ENCODE results near the gene MEF2B.
"Not testable (repeated sequence)": the region's sequence is repeated elsewhere in the genome, so short reads cannot be mapped to it uniquely, and the experiment has no call there.

The MEF2B gene

DNA sequence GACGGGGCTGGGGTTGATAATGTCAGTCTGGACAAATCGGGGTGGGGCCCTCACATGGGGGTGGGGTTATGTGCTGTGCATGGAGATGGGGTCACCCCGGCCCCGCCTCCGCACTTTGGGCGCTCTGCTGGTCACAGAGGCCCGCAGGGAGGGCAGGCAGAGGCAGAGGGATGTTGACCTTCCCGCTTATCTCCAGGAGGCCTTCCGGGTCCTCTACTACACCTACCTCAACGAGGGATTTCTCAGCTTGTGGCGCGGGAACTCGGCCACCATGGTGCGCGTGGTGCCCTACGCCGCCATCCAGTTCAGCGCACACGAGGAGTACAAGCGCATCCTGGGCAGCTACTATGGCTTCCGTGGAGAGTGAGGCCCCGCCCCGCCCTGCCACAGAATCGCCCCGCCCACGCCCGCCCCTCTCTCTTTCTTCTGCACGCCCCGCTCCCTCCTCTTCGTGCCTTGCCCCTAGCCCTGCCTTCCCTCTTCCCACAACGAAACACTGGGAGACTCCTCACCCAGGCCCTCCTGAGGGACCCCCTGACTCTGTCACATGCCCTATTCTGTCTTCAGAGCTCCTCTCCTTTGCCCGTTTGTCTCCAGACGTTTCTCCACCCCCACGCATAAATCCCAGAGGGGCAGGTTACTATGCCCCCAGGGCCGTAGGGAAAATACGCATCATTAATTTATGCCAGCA is 64.6 kb downstream of the MEF2B start:
- Histone ChIP-seq H3K9ac (ENCODE audit: low read length) (peak overlapping the region; percentile 19; the same call in 1 of the 2 replicates), H3K79me2 (ENCODE audit: insufficient read depth, low read length) (no peaks in the 10 kb centered on the region), H3K9me2 (replicated peaks; ENCODE audit: insufficient read depth, low read length) (no peaks in the 10 kb centered on the region), H3K9me3 (ENCODE audit: insufficient read depth, low read length) (no peaks in the 10 kb centered on the region), H3K4me2 (ENCODE audit: low read depth, low read length, poor library complexity, severe bottlenecking) (peak overlapping the region; percentile 42), H3F3A (ENCODE audit: insufficient read depth) (no peaks in the 10 kb centered on the region), H2AFZ (ENCODE audit: low read depth, low read length, severe bottlenecking) (peak overlapping the region; percentile 36), H3K27ac (ENCODE audit: low read depth, low read length) (no peak overlapping the region), H3K4me3 (ENCODE audit: insufficient read depth, low read length, poor library complexity, severe bottlenecking) (peak overlapping the region; percentile 20), H4K20me1 (ENCODE audit: low read depth, low read length) (no peaks in the 10 kb centered on the region), H3K27me3 (ENCODE audit: low read length) (no peaks in the 10 kb centered on the region), H3K36me3 (ENCODE audit: low read length) (no peaks in the 10 kb centered on the region)
- TF ChIP-seq, protein P1, sequence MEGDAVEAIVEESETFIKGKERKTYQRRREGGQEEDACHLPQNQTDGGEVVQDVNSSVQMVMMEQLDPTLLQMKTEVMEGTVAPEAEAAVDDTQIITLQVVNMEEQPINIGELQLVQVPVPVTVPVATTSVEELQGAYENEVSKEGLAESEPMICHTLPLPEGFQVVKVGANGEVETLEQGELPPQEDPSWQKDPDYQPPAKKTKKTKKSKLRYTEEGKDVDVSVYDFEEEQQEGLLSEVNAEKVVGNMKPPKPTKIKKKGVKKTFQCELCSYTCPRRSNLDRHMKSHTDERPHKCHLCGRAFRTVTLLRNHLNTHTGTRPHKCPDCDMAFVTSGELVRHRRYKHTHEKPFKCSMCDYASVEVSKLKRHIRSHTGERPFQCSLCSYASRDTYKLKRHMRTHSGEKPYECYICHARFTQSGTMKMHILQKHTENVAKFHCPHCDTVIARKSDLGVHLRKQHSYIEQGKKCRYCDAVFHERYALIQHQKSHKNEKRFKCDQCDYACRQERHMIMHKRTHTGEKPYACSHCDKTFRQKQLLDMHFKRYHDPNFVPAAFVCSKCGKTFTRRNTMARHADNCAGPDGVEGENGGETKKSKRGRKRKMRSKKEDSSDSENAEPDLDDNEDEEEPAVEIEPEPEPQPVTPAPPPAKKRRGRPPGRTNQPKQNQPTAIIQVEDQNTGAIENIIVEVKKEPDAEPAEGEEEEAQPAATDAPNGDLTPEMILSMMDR (IDR thresholded peaks at IDR 0.05; ENCODE audit: insufficient read depth, low read length, poor library complexity, severe bottlenecking), result no peak
- TF ChIP-seq EZH2phosphoT487 (conservative IDR thresholded peaks at IDR 0.05; ENCODE audit: low read length), result no peak

DNA sequence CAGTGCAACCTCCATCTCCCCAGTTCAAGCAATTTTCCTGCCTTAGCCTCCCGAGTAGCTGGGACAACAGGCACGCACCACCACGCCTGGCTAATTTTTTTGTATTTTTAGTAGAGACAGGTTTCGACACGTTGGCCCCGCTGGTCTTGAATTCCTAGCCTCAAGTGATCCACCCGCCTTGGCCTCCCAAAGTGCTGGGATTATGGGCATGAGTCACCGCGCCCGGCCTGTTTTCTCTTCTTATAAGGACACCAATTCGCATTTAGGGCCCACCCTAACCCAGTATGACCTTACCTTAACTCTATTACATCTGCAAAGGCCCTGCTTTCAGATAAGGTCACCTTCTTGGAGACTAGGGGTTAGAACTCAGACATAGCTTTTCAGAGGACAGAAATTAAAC is 66.9 kb downstream of the MEF2B start:
- H3K4me2 ChIP-seq (ENCODE audit: low read depth, low read length, poor library complexity, severe bottlenecking), result no peak overlapping the region
- H3K27ac ChIP-seq (ENCODE audit: low read depth, low read length), result no peak overlapping the region
- no peaks in the 10 kb centered on the region for H3K9me2 ChIP-seq (replicated peaks; ENCODE audit: insufficient read depth, low read length)
- no peaks in the 10 kb centered on the region for H3F3A ChIP-seq (ENCODE audit: insufficient read depth)
- no peaks in the 10 kb centered on the region for H3K9me3 ChIP-seq (ENCODE audit: insufficient read depth, low read length)
- TF ChIP-seq EZH2phosphoT487 (conservative IDR thresholded peaks at IDR 0.05; ENCODE audit: low read length), result no peak
- TF ChIP-seq, protein P1 (IDR thresholded peaks at IDR 0.05; ENCODE audit: insufficient read depth, low read length, poor library complexity, severe bottlenecking), result no peak
- H3K27me3 ChIP-seq (ENCODE audit: low read length), result no peaks in the 10 kb centered on the region
- no peaks in the 10 kb centered on the region for H4K20me1 ChIP-seq (ENCODE audit: low read depth, low read length)
- no peak overlapping the region for H2AFZ ChIP-seq (ENCODE audit: low read depth, low read length, severe bottlenecking)
- no peak overlapping the region for H3K9ac ChIP-seq (ENCODE audit: low read length)
- H3K79me2 ChIP-seq (ENCODE audit: insufficient read depth, low read length), result no peaks in the 10 kb centered on the region
- H3K4me3 ChIP-seq (ENCODE audit: insufficient read depth, low read length, poor library complexity, severe bottlenecking), result no peak overlapping the region
- no peaks in the 10 kb centered on the region for H3K36me3 ChIP-seq (ENCODE audit: low read length)

DNA sequence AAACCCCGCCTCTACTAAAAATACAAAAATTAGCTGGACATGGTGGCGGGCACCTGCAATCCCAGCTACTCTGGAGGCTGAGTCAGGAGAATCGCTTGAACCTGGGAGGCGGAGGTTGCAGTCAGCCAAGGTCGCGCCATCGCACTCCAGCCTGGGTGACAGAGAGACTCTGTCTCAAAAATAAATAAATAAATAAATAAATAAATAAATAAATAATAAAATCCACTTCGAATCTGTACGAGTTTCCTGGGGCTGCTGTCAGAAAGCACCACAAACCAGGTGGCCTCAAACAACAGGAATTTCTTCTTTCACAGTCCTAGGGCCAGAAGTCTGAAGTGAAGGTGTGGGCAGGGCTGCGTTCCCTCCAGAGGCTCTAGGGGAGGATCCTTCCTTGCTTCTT is 67.5 kb downstream of the MEF2B start:
- not testable (repeated sequence) for H3K27me3 ChIP-seq (ENCODE audit: low read length); H3F3A ChIP-seq (ENCODE audit: insufficient read depth); H4K20me1 ChIP-seq (ENCODE audit: low read depth, low read length); H3K4me2 ChIP-seq (ENCODE audit: low read depth, low read length, poor library complexity, severe bottlenecking); H3K9me2 ChIP-seq (replicated peaks; ENCODE audit: insufficient read depth, low read length); H3K79me2 ChIP-seq (ENCODE audit: insufficient read depth, low read length); H2AFZ ChIP-seq (ENCODE audit: low read depth, low read length, severe bottlenecking); H3K27ac ChIP-seq (ENCODE audit: low read depth, low read length); H3K4me3 ChIP-seq (ENCODE audit: insufficient read depth, low read length, poor library complexity, severe bottlenecking); H3K9ac ChIP-seq (ENCODE audit: low read length); H3K9me3 ChIP-seq (ENCODE audit: insufficient read depth, low read length); H3K36me3 ChIP-seq (ENCODE audit: low read length)

DNA sequence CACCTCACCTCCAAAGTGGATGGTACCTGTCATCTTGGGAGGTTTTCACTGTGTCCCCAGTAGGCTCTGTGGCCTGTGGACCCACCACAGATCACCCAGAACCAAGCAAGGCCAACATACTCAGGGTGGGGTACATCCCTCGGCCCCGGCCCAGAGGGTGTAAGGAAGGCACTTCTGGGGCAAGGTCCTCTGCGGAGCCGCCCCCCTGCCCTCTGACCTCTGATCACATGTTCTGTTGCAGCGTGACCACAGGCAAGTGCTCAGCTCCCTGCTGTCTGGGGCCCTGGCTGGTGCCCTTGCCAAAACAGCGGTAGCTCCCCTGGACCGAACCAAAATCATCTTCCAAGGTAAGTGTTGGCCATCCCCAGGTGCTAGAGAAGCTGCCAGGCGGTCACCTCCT is 68.5 kb downstream of the MEF2B start:
- no peak for TF ChIP-seq EZH2phosphoT487 (conservative IDR thresholded peaks at IDR 0.05; ENCODE audit: low read length)
- TF ChIP-seq, protein P1 (IDR thresholded peaks at IDR 0.05; ENCODE audit: insufficient read depth, low read length, poor library complexity, severe bottlenecking), result no peak
- Histone ChIP-seq H3K27ac (ENCODE audit: low read depth, low read length) (no peak overlapping the region), H3K79me2 (ENCODE audit: insufficient read depth, low read length) (no peaks in the 10 kb centered on the region), H3K9me2 (replicated peaks; ENCODE audit: insufficient read depth, low read length) (no peaks in the 10 kb centered on the region), H4K20me1 (ENCODE audit: low read depth, low read length) (no peaks in the 10 kb centered on the region), H3K4me3 (ENCODE audit: insufficient read depth, low read length, poor library complexity, severe bottlenecking) (no peak overlapping the region), H3K27me3 (ENCODE audit: low read length) (no peaks in the 10 kb centered on the region), H3K9me3 (ENCODE audit: insufficient read depth, low read length) (no peaks in the 10 kb centered on the region), H3K36me3 (ENCODE audit: low read length) (no peaks in the 10 kb centered on the region), H2AFZ (ENCODE audit: low read depth, low read length, severe bottlenecking) (no peak overlapping the region), H3K9ac (ENCODE audit: low read length) (no peak overlapping the region), H3K4me2 (ENCODE audit: low read depth, low read length, poor library complexity, severe bottlenecking) (no peak overlapping the region), H3F3A (ENCODE audit: insufficient read depth) (no peaks in the 10 kb centered on the region)

Data from SU-DHL-6 (cell line).